Right hindlimb (tissue), 1 donor: ENCODE measurements around the gene IL13.
"Not testable (repeated sequence)": the region's sequence is repeated elsewhere in the genome, so short reads cannot be mapped to it uniquely, and the experiment has no call there.

Experiments
- DNase-seq: peaks from one replicate; pipeline ENCODE4 v3.0.0-alpha.2; 2018

IL13 gene

DNA sequence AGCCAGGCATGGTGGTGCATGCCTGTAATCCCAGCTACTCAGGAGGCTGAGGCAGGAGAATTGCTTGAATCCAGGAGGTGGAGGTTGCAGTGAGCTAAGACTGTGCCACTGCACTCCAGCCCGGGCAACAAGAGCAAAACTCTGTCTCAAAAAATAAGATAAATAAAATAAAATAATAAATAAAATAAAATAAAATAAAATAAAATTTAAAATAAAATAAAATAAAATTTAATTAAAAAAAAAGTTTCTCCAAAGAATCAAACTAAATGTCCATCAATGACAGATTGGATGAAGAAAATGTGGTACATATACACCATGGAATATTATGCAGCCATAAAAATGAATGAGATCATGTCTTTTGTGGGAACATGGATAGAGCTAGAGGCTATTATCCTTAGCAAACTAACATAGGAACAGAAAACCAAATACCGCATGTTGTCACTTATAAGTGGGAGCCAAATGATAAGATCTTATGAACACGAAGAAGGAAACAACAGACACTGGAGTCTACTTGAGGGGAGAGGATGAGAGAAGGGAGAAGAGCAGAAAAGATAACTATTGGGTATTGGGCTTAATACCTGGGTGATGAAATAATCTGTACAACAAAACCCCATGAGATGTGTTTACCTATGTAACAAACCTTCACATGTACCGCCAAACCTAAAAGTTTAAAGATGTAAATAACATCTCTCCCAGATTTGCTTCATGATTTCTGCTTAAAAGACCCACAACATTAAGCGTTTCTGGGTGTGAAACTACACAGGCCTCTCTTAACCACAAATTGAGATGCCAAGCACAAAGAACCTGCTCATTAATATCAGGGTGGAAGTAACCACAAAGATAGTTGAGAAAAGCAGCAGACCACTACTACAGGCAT, 34.0 kb downstream of the IL13 start:
- not testable (repeated sequence) for DNase-seq

DNA sequence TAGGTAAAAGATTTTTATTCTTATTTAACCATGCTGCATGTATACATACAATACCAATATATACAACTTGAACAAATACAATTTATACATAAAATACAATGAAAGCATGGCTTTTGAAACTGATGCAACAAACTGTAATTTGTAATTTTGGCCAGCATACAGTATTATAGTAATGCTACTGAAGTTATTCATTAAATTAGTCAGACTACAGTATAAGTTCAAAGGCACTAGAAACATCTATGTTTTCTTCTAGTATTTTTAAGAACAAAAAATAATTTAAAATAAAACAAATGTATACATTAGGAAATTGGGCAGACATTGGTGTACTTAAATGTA, 34.6 kb downstream of the IL13 start:
- DNase-seq, result no peak

DNA sequence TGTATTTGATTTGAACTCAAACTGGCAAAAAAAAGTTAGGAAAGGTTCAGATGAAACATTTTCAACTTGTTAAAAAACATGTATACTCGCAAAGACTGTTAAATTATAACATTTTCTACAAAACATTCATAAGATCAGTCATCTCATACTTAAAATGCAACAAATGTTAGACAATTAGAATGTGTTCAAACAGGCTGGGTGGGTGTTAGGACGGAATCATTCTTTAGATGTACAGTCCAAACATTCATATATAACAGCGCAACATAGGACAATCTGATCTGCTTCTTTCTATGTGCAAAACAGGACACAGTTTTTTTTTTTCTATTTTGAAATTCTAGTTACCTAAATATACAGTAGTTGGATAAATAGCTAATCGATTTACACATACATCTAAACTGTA, 38.0 kb downstream of the IL13 start:
- no peak for DNase-seq

DNA sequence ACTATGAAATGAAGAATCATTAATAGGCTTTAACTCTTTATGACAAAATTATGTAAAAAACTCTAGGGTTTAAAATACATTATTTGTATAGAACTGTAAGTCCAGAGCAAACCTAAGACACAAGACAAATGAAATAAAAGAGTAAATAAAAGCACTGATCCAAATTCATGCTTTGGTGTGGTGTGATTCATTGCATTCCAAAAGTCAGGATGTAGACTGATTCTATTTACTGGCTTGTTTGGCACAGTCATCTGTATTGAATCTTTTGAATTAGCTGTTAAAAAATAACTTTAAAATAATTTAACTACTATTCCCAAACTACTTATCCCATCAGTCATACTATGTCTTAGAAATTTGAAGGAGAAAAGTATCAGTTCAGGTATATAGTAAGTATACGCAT, 46.9 kb downstream of the IL13 start:
- DNase-seq, result no peak

DNA sequence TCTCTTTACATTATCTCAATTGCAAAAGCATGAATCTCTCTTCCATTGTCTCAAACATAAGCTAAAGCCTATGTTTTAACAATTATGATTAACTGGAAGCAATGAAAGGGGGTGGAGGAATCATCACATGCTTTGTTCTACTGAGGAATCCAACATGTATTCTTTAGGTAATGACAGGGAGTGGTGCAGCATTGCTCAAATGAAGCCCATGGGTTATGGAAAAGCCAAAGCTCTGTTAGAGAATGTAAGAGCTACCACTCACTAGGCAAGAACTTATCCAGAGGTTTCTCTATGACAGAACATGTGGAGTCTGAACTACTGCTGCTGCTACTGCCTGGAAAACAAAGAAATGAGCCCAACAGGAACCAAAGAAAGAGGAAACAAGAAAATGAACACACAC, 50.7 kb downstream of the IL13 start:
- no peak for DNase-seq
